ENCODE data around the gene APRT.
"Not testable (repeated sequence)": the region's sequence is repeated elsewhere in the genome, so short reads cannot be mapped to it uniquely, and the experiment has no call there.

Gene APRT

DNA sequence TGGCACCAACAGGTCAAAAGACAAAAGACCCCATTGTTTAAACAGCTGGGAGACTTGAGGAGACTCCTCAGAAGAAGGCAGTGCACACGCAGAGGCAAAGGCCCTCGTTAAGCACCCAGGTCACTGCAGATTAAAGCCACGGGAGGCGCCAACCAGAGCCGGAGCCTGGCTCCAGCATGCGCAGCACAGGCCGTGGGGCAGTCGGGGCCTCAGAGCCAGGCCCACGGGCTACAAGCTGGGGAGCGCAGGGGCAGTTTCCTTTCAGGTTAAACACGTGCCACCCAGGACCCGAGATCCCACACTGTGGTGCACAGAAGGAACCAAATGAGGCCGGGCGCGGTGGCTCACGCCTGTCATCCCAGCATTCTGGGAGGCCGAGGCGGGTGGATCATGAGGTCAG lies 35.9 kb downstream of the APRT start:
- DNase-seq: no peak

DNA sequence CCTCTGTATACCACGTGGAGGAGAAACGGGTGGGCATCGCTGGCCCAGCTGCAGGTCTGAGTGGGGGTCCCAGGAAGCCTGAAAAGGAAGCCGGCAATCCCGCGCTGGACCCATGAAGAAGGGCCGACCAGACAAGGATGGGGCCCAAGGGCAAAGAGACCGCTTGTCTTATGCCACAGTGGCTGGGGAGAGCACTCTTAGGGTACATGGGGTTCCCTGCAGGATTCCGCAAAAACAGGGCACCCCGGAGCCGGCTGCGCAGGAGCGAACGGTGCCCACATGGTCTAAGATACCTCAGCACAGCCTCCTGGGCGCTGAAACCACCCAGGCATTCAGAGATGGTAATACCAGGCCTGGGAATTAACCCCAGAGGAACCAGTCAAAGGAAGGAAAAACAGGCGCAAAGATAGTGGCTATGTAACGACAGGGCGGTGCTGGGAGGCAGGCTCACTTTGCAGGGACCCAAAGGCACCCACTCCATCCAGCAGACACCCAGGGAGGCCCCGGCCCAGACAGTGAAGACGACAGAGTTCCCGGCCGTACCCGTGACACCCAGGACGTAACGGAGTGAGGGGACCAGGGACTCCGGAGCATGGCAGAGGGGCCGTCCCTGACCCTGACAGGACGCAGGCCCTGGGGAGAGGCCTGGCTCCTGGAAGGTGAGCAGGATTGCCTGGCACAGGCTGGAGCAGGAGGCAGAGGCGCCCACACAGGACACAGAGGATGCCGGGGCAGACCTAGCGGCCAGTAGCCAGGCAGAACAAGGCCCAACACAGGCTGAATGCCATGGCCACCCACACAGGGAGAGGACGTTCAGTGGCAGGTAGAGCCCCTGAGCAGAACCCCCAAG lies 37.0 kb downstream of the APRT start:
- no peak for DNase-seq

DNA sequence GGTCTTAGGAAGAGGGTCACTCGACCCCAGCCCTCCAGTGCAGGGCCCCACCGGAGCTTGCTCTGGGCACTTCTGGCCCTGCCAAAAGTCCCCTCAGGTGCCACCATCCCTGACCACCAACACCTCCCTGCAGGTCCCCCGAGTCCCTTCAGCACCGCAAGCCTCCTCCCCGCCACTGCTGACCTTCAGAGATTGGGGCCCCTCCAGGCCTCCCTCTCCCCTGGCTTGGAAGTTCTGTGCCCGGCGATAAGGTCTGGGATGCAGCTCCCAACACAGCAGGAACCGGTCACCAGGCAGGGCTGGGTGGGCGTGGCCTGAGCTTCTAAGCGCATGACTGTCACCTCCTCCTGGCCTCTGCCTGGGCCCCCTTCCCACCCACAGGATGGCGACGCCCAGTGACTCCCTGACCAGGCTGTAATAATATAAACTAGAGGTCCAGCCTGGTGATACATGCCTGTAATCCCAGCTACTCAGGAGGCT lies 37.9 kb downstream of the APRT start:
- DNase-seq: no peak

DNA sequence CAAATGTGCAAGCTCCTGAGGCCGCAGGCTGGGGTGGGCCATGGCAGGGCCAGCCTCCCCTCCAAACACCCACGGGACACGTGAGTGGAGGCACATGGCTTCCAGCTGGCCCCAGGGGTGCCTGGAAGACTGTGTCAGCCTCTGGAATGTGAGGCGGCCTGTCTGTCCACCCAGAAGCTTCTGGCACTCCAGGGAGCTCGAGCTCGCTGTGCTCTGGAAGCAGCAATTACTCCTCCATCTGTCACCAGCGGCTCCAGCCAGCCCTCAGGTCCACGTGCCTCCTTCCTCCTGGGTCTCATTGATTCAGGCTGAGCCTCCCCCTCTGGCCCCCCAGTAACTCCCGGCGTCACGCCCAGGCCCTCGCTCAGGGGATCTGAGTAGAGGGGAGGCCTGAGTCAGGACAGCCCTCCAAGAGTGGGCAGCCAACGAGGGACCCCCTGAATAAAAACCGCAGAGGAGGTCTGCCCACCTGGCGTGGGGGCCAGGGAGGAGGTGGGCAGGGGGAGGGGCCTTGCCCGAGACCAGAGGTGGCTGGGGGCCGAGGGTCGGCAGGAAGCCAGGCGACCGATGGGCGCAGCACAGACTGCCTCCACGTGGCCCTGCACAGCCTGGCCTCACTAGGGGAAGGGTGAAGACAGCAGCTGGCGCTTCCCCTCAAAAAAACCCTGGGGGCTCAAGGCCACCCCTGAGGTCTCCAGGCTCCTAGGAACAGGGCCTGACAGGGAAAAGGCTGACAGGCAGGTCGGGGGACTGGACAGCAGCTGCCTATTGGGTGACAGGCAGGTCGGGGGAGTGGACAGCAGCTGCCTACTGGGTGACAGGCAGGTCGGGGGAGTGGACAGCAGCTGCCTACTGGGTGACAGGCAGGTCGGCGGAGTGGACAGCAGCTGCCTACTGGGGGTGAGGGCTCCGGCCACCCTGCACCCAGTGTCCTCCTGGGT lies 38.6 kb downstream of the APRT start:
- peak in 19 of 56 donors; percentile 8 to 63 (median 23) for DNase-seq

DNA sequence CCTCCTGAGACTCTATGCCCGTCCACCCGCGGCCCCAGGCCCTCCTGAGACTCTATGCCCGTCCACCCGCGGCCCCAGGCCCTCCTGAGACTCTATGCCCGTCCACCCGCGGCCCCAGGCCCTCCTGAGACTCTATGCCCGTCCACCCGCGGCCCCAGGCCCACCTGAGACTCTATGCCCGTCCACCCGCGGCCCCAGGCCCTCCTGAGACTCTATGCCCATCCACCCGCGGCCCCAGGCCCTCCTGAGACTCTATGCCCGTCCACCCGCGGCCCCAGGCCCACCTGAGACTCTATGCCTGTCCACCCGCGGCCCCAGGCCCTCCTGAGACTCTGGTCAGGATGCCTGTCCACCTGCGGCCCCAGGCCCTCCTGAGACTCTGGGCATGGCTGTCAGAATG lies 39.9 kb downstream of the APRT start:
- not testable (repeated sequence) for DNase-seq

DNA sequence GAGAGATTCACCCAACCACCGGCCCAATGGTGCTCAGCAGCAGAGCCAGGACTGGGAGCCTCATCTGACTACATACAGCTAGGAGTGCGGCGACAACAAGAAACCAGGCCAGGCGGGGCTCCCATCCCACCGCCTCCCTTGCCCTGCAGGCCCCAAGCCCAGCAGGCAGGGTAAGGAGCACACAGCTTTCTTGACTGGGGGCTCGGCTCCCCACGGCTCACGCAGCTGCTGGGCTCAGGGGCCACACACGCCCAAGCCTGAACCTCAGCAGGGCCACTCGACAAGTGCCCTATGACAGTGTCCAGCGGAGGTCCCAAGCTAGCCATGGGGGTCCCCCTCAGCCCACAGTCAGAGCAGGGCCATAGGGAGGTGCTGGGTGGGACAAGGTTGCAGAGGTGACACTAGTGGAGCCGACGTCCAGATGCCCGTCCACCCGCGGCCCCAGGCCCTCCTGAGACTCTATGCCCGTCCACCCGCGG lies 40.4 kb downstream of the APRT start:
- DNase-seq: no peak

DNA sequence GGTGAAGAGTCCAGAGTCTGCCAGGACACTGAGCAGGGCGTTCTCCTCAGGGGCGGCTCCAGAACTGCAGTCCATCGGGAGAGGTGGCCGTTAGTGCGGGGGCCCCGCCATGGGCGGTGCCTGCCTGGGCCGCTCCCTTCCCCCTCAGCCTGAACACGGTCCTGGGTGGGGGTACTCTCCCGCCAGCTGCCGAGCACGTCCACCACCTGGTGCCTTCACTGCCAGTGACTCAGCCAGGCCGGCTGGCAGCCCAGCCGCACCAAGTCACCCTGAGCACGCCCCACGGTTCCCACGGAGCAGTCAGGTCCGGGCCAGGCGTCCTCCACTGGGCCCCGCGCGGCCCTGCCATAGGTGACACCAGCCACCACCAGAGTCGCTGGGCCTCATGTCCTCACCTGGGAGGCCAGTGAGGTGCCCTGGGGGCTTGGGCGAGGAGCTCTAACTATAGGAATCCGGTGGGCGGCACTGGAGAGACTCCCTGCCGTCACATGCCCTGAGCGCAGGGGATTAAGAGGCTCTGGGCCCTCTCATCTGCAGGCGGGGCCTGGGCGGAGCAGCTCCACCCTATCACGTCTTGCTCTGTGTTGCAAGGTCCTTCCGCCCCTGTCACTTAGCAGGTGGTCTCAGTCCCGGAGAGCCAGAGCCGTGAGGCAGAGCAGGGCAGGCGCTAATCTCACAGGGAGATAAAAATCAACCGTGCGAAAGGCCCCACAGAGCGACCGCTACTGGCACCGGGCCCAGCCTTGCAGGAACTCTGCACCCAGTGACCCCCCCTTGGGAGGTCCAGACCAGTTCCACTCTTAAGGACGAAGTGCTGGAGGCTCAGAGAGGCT lies 41.1 kb downstream of the APRT start:
- DNase-seq: peak in 2 of 56 donors; percentile 26 to 40

DNA sequence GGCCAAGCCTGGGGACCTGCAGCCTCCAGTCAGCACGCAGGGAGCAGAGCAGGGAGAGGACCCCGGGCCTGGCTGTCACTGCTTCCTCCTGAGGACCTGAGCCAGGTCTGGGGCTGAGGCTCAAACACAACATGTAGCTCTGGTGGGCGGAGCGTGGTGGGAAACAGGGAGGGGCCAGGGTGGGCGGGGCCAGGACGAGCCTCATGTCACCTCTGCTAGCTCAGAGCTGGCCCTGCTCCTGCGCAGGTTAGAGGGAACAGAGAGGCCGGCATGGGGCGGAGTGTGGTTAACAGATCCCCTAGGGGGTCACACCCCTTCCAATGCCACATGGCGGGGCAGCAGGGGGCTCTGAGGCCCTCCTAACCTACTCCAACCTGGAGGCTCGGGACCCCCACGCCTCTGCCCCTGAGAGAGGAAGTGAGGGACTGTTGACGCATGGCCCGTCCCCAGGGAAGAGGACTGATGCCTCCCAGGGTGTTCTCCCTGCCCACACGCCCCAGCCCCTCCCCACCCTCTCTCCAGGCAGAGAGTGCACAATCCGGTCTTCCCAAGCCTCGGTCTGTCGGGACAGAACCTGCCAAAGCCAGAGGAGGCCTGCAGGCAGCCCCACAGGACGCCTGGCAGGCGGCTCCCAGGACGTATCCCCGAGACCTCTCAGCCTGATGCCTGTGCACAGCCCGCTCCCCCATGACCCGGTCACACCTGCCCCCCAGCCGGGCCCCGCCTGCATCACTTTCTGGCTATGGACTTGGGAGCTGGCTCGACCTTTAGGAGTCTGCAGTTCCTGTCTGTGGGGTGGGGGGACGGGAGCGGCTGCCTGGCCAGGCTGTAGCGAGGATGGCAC lies 41.9 kb downstream of the APRT start:
- DNase-seq: no peak

DNA sequence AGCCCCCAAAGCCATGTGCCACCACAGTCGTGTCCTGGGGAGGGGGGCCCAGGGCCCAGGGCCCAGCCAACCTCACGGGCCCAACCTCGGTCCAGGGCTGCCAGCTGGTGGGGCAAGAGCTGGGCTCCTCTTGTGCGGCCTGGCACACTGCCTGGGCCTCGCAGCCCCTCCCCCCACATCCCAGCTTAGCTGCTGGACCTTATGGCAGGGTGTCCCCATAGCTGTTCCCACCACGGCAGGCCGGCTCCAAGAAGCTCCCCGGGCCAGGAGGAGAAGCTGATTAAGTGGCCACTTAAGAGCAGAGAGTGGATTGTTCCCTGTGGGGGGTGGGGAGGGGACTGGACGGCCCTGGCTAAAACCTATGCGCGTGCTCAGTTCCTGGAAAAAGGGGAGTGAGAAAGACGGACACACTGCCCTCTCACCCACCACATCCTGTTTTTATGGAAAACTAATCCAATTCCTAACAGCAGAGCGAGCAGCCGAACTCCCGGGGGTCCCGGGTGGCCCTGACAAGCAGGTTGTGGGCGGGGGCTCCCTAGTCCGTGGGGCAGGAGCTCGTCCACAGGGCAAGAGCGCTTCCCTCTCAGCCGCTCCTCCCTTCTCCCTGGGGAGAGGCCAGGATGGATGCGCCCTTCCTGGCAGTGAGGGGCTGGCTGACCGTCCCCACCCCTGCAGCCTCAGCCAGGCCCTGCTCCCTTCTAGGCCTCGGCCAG lies 43.5 kb downstream of the APRT start:
- DNase-seq: peak in 37 of 56 donors; percentile 4 to 71 (median 30)

DNA sequence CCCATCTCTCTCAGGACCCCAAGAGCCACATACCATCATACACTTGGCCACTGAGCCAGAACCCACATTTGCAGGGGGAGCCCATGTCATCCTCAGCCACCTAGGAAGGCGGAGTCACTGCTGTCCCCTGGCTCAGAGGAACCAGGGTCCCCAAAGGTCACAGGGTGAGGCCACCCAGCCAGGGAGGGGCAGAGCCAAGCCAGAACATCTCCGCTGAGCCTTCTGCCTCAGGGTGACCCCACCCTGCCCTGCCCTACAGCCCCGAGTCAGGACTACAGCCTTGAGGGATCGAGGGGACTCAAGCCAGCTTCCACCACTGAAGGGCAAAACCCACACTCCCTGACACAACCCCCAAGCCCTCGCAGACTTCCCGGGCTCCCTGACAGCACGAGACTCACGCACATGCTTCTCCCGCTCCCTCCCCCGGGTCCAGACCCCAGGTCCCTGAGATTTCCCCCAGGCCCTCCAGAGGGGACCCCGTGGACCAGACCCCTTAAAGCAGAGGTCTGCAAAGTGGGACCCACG lies 44.1 kb downstream of the APRT start:
- DNase-seq: no peak

DNA sequence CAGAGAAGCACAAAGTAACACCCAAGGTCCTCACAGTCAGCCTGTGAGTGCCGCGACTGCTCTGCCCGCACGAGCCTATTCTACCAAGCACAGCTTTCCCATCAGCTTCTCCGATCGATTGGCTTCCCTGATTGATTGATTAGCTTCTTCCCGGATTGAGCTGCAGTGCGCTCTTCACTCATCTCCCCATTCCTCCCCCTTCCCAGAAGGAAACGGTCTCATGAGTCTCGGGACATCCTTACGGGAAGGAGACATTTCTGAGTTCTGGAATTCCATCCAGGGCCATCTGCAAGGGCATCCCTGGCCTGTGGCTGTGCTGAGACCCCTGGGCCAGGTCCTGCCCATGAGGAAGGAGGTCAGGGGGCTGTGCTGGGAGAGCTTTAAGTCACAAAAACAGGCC lies 44.8 kb downstream of the APRT start:
- DNase-seq: no peak

DNA sequence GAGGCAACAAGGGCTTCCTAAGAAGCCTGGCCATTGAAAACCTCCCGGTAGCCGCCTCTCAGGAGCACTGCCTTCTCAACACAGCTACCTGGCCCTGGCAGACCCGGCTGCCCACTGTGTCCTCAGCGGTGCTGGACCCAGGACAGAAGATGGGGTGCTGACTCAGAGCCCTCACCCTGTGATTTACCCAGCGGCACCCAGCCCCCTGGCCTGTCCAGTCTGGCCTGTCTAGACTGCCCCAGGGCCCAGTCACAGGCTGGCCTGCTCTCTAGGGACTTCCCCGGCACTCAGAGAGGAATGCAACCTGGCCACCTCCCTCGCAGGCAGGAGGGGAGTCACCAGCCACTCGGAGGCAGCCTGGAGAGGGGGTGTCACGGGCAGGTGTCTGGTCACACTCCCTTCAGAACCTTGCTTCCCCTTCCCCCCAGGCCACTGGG lies 46.8 kb downstream of the APRT start:
- DNase-seq: no peak

DNA sequence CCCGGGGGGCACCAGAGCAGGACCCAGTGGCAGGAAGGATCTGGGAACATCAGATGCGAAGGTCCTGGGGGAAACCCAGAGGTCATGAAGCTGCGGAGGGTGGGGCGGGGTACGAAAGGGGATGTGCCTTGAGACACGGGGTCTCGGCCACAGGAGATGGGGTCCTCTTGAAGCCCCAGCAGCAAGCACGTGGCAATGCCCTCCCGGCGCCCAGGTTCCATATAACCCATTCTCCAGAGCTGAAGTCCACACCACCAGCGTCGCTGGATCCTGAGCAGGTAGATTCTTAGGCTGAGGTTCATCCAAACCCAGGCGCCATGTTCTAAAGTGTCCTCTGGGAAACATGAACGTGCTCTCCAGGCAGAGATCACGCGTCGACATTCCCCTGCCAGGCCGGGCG lies 47.6 kb downstream of the APRT start:
- no peak for DNase-seq

DNA sequence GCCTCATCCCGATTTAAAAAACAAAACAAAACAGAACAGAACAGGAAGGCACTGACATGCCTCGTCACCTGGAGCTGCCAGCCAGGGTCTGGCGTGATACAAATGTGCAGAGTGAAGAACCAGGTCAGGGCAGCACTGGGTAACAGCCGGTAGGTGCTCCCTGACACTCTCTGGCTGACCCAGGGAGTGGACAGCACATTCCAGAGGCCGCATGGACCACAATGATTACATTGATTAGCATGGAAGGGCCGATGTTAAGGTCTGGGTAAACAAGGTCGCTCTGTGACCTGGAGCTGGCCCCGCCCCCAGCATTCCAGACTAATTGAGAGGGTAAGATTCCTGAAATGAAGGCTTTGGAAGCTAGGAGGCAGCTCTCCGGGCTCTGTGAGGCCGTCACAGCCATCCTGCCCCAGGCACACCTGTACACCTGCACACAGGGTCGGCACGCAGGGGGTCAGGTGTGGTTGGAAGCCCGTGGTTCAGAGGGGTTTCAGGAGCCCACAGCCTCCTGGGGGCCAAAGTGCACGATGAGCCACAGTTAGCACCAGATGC lies 48.1 kb downstream of the APRT start:
- no peak for DNase-seq

DNA sequence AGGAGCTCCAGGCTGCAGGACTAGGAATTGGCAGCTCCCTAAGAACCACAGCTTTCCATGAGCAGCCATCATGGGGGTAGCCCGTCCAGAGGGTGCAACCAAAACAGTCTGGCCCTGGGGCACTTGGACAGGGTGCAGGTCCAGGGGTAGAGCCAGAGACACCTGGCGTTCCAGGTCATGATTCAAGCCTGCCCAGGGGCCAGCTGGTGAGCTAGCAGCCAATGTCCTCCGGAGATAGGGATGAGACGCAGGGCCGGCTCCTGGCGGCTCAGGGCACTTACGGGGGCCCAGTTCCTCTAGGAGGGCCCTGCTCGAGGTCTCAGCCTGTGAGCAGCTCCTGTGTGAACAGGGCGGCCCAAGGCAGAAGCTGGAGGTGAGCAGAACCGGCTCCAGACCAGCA lies 48.8 kb downstream of the APRT start:
- DNase-seq: no peak

DNA sequence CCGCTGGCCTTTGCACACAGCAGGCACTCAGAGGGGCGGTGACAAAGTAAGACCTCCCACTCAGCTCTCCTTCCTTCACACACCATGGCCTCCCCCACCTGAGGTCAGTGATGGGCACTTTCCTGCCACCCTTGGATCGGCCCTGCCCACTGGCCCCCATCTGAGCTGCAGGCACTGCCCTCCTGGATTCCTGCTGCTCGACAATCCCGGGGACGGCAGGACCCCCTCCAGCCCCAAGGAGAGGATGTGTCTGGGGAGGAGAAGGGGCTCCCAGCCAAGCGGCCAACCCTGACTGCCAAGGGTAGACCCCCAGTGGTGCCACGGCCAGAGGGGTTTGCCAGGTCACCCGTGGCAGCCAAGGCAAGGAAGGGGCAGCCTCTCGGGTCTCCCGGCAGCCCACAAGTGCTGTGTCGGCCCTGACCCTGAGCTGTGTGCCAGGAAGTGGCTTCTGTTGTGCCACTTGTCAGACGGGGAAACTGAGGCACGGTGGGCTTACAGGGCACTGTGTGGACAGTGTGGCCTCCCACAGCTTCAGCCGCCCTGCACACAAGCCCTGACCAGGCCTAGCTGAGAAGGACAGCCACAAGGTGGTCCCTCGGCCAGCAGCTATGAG lies 49.4 kb downstream of the APRT start:
- DNase-seq: no peak

DNA sequence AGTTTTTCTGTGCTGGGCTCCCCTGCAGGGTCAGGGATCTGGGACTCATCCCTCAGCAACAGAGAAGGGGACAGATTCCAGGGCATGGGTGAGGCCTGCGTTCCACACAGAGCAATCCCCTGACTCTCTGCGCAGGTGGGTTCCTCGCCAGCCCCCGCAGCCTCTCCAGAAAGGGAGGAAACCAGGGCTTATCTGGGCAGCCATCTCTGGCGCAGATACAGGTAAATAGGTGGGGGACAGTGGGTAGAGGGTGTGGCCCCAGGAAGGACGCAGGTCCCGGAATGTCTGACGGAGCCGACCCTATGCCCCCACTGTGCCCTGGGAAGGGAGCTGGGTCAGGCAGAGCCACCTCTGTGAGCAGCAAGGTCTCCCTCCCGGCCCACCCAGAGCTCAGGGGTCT lies 49.9 kb downstream of the APRT start:
- DNase-seq: no peak

DNA sequence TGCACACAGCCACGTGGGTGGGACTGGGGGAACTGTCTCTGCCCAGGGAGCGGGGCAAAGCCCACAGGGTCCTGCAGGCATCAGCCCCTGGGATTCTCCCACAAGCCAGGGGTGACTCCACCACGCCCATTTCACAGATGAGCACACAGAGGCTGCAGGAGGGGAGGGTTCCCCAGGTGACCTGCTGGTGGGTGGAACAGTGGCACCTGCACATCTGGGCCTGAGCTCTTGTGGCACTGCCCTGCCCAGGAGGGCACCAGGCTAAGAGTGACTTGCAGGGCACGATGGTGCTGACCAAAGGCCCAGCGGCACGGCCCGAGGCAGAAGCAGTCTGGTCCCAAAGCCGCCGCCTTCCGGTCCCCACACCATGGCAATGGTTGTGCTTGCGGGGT lies 50.6 kb downstream of the APRT start:
- DNase-seq: no peak

Data from nucleus accumbens (tissue), 56 donors.